ENCODE data around the gene PPP4R3A.

DNA sequence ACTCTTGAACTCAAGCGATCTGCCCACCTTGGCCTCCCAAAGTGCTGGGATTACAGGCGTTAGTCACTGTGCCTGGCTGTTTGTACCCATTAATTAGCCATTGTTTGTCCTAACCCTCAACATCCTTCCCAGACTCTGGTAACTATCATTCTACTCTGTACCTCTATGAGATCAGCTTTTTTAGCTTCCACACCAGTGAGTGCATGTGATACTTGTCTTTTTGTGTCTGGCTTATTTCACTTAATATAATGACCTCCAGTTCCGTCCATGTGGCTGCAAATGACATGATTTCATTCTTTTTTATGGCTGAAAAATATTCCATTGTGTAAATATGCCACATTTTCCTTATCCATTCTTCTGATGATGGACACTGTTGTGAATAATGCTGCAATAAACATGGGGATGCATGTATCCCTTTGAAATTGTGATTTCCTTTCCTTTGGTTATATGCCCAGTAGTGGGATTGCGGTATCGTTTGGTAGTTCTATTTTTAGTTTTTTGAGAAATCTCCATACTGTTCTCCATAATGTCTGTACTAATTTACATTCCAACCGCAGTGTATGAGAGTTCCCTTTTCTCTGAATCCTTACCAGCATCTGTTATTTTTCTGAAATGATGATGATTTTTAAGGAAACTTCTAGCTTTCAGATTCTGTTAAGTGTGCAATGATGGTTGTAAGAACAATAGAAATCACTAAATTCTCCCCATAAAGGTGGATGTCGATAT is 6.7 kb upstream of the PPP4R3A start:
- TF ChIP-seq SUZ12 (IDR thresholded peaks at IDR 0.05; ENCODE audit: extremely low read depth, insufficient read depth, insufficient read length) (no peak), YY1 (IDR thresholded peaks at IDR 0.05; ENCODE audit: insufficient read depth, insufficient read length) (no peak)

All from NT2/D1 (cell line).